ENCODE measurements around the gene TCAIM. TPM values are rescaled to one million over a fixed set of nuclear protein-coding genes. Genes with fewer than 3 reads are reported as not detected.

TCAIM gene
- total RNA-seq, 1 experiment from 2014 or later = 23.8 TPM

GRCh38 chr3:44292947-44293346 lies 45.6 kb upstream of the TCAIM start:
- H3K27ac Mint-ChIP-seq = no peak overlapping the region
- no peak for DNase-seq
- H3K27me3 Mint-ChIP-seq (ENCODE audit: low read depth) = peaks cover 6% of the 10 kb centered on the region
- Histone ChIP-seq H2AK5ac (ENCODE audit: insufficient read length, low read length) (no peak overlapping the region), H2BK15ac (ENCODE audit: low read depth, low read length) (no peak overlapping the region), H3K79me2 (ENCODE audit: insufficient read depth, low read length) (no peaks in the 10 kb centered on the region), H3K79me1 (ENCODE audit: insufficient read depth, low read depth, low read length, poor library complexity, severe bottlenecking) (no peaks in the 10 kb centered on the region), H3K14ac (ENCODE audit: insufficient read depth, low read length) (no peak overlapping the region), H4K8ac (replicated peaks; ENCODE audit: insufficient read length, low read depth, low read length) (no peak overlapping the region), H2BK12ac (ENCODE audit: insufficient read length, low read depth, low read length) (no peak overlapping the region), H3K9ac (ENCODE audit: extremely low read depth, insufficient read length, low read length) (no peak overlapping the region), H3K4ac (ENCODE audit: low read depth, low read length) (no peak overlapping the region), H3K27ac (ENCODE audit: insufficient read length, low read depth, low read length) (no peak overlapping the region), H3K18ac (ENCODE audit: insufficient read length, low read depth, low read length) (no peak overlapping the region), H2BK120ac (ENCODE audit: low read depth, low read length, poor library complexity, severe bottlenecking) (no peak overlapping the region), H4K20me1 (ENCODE audit: control insufficient read depth, insufficient read depth, insufficient read length) (no peaks in the 10 kb centered on the region), H3K23me2 (ENCODE audit: insufficient read length, low read depth, low read length, poor library complexity, severe bottlenecking) (no peaks in the 10 kb centered on the region), H3K4me2 (ENCODE audit: insufficient read depth, insufficient read length, low read length) (no peak overlapping the region), H3K23ac (ENCODE audit: insufficient read length, low read depth, low read length) (no peak overlapping the region), H2BK5ac (ENCODE audit: insufficient read length, low read length) (no peak overlapping the region), H3K27me3 (ENCODE audit: insufficient read depth, low read length) (no peaks in the 10 kb centered on the region), H2BK20ac (ENCODE audit: low read depth, low read length, poor library complexity, severe bottlenecking) (no peak overlapping the region), H3T11ph (ENCODE audit: low read length) (no peak overlapping the region), H3K9me3 (ENCODE audit: control insufficient read depth, low read depth, low read length) (no peaks in the 10 kb centered on the region), H3K56ac (ENCODE audit: insufficient read length, low read depth, low read length) (no peak overlapping the region), H4K5ac (ENCODE audit: insufficient read length, low read depth, low read length) (no peak overlapping the region), H2AFZ (ENCODE audit: low read length) (no peak overlapping the region), H3K4me1 (ENCODE audit: insufficient read depth, low read length) (no peaks in the 10 kb centered on the region), H4K91ac (ENCODE audit: insufficient read length, low read depth, low read length) (no peak overlapping the region)
- no peaks in the 10 kb centered on the region for H3K9me3 Mint-ChIP-seq
- WGBS (ENCODE audit: extremely low coverage, insufficient read length, low lambda C conversion rate) = no CpG with 5 or more reads among the region's 1 CpG
- H3K4me1 Mint-ChIP-seq = no peaks in the 10 kb centered on the region
- TF ChIP-seq CTCF (conservative IDR thresholded peaks at IDR 0.05) = no peak
- H3K4me3 Mint-ChIP-seq = no peak overlapping the region
- no peaks in the 10 kb centered on the region for H3K36me3 Mint-ChIP-seq (ENCODE audit: insufficient read depth in 1 of 3, low read depth in 3 of 3)

Measured in H9 (cell line).